Neural cell (in vitro differentiated cells): Measurements from ENCODE around the gene ST6GALNAC4. TPM values are rescaled to one million over a fixed set of nuclear protein-coding genes. Genes with fewer than 3 reads are reported as not detected.

Experiments used
- H2AFZ ChIP-seq: fragments of 200-600, 300-800 bp; sonication (generic), shearing (Covaris generic); 2 replicates; pipeline ENCODE4 v1.6.0; 2014; ENCODE audit warnings: low read depth, mild to moderate bottlenecking, antibody characterized with exemption, low read length, moderate library complexity
- H3F3A ChIP-seq: fragments of 200-600 bp; shearing (Covaris generic); 2 replicates; pipeline ENCODE4 v1.6.1; 2016; ENCODE audit warnings: mild to moderate bottlenecking, moderate library complexity, mixed read lengths, antibody characterized with exemption, low read length; ENCODE audit not compliant: insufficient read depth, poor library complexity, severe bottlenecking
- H3K27ac ChIP-seq: fragments of 200-600, 300-800 bp; sonication (generic), shearing (Covaris generic); 2 replicates; pipeline ENCODE4 v1.5.1; 2014; ENCODE audit warnings: mild to moderate bottlenecking, low read length, moderate library complexity
- H3K27me3 ChIP-seq: fragments of 300-800, 200-600 bp; sonication (generic), shearing (Covaris generic); 2 replicates; pipeline ENCODE4 v1.6.0; 2014; ENCODE audit warnings: mild to moderate bottlenecking, low read depth, low read length, moderate library complexity; ENCODE audit not compliant: insufficient read depth
- H3K36me3 ChIP-seq: fragments of 300-800, 200-600 bp; sonication (generic), shearing (Covaris generic); 2 replicates; pipeline ENCODE4 v1.5.1; 2014; ENCODE audit warnings: mild to moderate bottlenecking, antibody characterized with exemption, low read length, moderate library complexity; ENCODE audit not compliant: insufficient read depth
- H3K4me2 ChIP-seq: fragments of 300-800, 200-600 bp; sonication (generic), shearing (Covaris generic); 2 replicates; pipeline ENCODE4 v1.6.0; 2014; ENCODE audit warnings: mild to moderate bottlenecking, low read length
- H3K4me3 ChIP-seq: fragments of 300-800, 200-600 bp; sonication (generic), shearing (Covaris generic); 2 replicates; pipeline ENCODE4 v1.5.1; 2014; ENCODE audit warnings: mild to moderate bottlenecking, low read length, moderate library complexity
- H3K79me2 ChIP-seq: fragments of 200-600 bp; shearing (Covaris generic); replicated peaks from 2 replicates; pipeline ENCODE4 v1.6.0; 2014; ENCODE audit warnings: mild to moderate bottlenecking, low read length, moderate library complexity; ENCODE audit not compliant: insufficient read depth
- H3K9ac ChIP-seq: fragments of 300-800, 200-600 bp; sonication (generic), shearing (Covaris generic); 2 replicates; pipeline ENCODE4 v1.6.1; 2016; ENCODE audit warnings: mild to moderate bottlenecking, low read length, mixed read lengths
- H3K9me2 ChIP-seq: fragments of 200-600 bp; shearing (Covaris generic); 2 replicates; pipeline ENCODE4 v1.6.1; 2016; ENCODE audit warnings: mild to moderate bottlenecking, low read length, mixed read lengths; ENCODE audit not compliant: insufficient read depth
- H3K9me3 ChIP-seq: fragments of 200-600, 300-800 bp; sonication (generic), shearing (Covaris generic); 2 replicates; pipeline ENCODE4 v1.6.1; 2016; ENCODE audit warnings: mild to moderate bottlenecking, mixed run types, low read length, moderate library complexity, mixed read lengths
- H4K20me1 ChIP-seq: fragments of 200-600 bp; shearing (Covaris generic); 2 replicates; pipeline ENCODE4 v1.6.1; 2016; ENCODE audit warnings: mild to moderate bottlenecking, mixed run types; ENCODE audit not compliant: insufficient read depth
- EP300 ChIP-seq: fragments of 450-650 bp; conservative IDR thresholded peaks from 2 replicates; pipeline ENCODE4 v1.6.1; 2014; ENCODE audit warnings: antibody characterized with exemption, mild to moderate bottlenecking, moderate library complexity; ENCODE audit not compliant: poor library complexity, severe bottlenecking
- EZH2 ChIP-seq: fragments of 200-600, 300-800 bp; shearing (Covaris generic), sonication (generic); IDR thresholded peaks from 2 replicates; pipeline ENCODE4 v1.6.1; 2014; ENCODE audit warnings: antibody characterized with exemption, low read length, borderline replicate concordance, mild to moderate bottlenecking; ENCODE audit not compliant: insufficient read depth, poor library complexity, severe bottlenecking
- MXI1 ChIP-seq: fragments of 450-650 bp; conservative IDR thresholded peaks from 2 replicates; pipeline ENCODE4 v1.6.1; 2014; ENCODE audit warnings: antibody characterized with exemption, mild to moderate bottlenecking; ENCODE audit not compliant: poor library complexity, severe bottlenecking
- POLR2AphosphoS5 ChIP-seq: IDR thresholded peaks from 2 replicates; pipeline ENCODE4 v1.6.1; 2012
- RAD21 ChIP-seq: fragments of 450-650 bp; conservative IDR thresholded peaks from 2 replicates; pipeline ENCODE4 v1.6.1; 2014; ENCODE audit warnings: antibody characterized with exemption, mild to moderate bottlenecking, moderate library complexity
- SMC3 ChIP-seq: fragments of 450-650 bp; conservative IDR thresholded peaks from 2 replicates; pipeline ENCODE4 v1.6.1; 2014; ENCODE audit warnings: antibody characterized with exemption, mild to moderate bottlenecking, moderate library complexity; ENCODE audit not compliant: poor library complexity
- TAF1 ChIP-seq: IDR thresholded peaks from 2 replicates; pipeline ENCODE4 v1.6.1; 2012; ENCODE audit warnings: low read depth
- polyA plus RNA-seq: library from polyadenylated mRNA; depleted of rRNA; stranded (reverse); fragments of >200 nt; gene quantifications from 2 replicates; pipeline ENCODE4 v1.2.3, GENCODE V29; 2014
- TF ChIP-seq, protein P1 (sequence below): IDR thresholded peaks from 2 replicates; pipeline ENCODE4 v1.6.1; 2012; ENCODE audit warnings: borderline replicate concordance
- TF ChIP-seq, protein P2 (sequence below): fragments of 450-650 bp; IDR thresholded peaks from 2 replicates; pipeline ENCODE4 v1.5.1; 2014; ENCODE audit warnings: antibody characterized with exemption, mild to moderate bottlenecking, moderate library complexity; ENCODE audit not compliant: poor library complexity, severe bottlenecking

Gene ST6GALNAC4
- polyA plus RNA-seq, 1 donor from 2014 or later, result 5.9 TPM

DNA sequence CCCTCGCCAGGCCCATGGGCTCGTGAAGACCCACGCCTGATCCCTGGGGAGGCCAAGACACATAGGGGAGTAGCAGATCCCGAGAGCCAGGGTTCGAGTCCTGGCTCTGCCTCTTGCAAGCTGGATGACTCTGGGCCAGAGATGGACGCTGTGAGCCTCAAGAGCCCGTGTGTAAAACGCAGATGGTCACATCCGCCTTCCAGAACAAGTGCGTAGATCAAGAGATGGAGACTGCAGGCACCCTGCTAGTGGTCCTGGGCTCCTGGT, 8.2 kb downstream of the ST6GALNAC4 start:
- Histone ChIP-seq H3K9me2 (no peaks in the 10 kb centered on the region), H4K20me1 (no peaks in the 10 kb centered on the region), H3K36me3 (no peaks in the 10 kb centered on the region), H3K9ac (no peak overlapping the region), H3K4me2 (no peak overlapping the region), H3K4me3 (no peak overlapping the region), H3F3A (no peaks in the 10 kb centered on the region), H3K27me3 (no peaks in the 10 kb centered on the region), H3K27ac (no peak overlapping the region), H3K79me2 (no peaks in the 10 kb centered on the region), H2AFZ (no peak overlapping the region), H3K9me3 (no peaks in the 10 kb centered on the region)
- TF ChIP-seq EZH2 (no peak), POLR2AphosphoS5 (no peak), RAD21 (no peak), TAF1 (no peak), MXI1 (no peak), EP300 (no peak), SMC3 (no peak)
- TF ChIP-seq, protein P1, sequence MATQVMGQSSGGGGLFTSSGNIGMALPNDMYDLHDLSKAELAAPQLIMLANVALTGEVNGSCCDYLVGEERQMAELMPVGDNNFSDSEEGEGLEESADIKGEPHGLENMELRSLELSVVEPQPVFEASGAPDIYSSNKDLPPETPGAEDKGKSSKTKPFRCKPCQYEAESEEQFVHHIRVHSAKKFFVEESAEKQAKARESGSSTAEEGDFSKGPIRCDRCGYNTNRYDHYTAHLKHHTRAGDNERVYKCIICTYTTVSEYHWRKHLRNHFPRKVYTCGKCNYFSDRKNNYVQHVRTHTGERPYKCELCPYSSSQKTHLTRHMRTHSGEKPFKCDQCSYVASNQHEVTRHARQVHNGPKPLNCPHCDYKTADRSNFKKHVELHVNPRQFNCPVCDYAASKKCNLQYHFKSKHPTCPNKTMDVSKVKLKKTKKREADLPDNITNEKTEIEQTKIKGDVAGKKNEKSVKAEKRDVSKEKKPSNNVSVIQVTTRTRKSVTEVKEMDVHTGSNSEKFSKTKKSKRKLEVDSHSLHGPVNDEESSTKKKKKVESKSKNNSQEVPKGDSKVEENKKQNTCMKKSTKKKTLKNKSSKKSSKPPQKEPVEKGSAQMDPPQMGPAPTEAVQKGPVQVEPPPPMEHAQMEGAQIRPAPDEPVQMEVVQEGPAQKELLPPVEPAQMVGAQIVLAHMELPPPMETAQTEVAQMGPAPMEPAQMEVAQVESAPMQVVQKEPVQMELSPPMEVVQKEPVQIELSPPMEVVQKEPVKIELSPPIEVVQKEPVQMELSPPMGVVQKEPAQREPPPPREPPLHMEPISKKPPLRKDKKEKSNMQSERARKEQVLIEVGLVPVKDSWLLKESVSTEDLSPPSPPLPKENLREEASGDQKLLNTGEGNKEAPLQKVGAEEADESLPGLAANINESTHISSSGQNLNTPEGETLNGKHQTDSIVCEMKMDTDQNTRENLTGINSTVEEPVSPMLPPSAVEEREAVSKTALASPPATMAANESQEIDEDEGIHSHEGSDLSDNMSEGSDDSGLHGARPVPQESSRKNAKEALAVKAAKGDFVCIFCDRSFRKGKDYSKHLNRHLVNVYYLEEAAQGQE, result no peak
- TF ChIP-seq, protein P2, sequence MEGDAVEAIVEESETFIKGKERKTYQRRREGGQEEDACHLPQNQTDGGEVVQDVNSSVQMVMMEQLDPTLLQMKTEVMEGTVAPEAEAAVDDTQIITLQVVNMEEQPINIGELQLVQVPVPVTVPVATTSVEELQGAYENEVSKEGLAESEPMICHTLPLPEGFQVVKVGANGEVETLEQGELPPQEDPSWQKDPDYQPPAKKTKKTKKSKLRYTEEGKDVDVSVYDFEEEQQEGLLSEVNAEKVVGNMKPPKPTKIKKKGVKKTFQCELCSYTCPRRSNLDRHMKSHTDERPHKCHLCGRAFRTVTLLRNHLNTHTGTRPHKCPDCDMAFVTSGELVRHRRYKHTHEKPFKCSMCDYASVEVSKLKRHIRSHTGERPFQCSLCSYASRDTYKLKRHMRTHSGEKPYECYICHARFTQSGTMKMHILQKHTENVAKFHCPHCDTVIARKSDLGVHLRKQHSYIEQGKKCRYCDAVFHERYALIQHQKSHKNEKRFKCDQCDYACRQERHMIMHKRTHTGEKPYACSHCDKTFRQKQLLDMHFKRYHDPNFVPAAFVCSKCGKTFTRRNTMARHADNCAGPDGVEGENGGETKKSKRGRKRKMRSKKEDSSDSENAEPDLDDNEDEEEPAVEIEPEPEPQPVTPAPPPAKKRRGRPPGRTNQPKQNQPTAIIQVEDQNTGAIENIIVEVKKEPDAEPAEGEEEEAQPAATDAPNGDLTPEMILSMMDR, result no peak

DNA sequence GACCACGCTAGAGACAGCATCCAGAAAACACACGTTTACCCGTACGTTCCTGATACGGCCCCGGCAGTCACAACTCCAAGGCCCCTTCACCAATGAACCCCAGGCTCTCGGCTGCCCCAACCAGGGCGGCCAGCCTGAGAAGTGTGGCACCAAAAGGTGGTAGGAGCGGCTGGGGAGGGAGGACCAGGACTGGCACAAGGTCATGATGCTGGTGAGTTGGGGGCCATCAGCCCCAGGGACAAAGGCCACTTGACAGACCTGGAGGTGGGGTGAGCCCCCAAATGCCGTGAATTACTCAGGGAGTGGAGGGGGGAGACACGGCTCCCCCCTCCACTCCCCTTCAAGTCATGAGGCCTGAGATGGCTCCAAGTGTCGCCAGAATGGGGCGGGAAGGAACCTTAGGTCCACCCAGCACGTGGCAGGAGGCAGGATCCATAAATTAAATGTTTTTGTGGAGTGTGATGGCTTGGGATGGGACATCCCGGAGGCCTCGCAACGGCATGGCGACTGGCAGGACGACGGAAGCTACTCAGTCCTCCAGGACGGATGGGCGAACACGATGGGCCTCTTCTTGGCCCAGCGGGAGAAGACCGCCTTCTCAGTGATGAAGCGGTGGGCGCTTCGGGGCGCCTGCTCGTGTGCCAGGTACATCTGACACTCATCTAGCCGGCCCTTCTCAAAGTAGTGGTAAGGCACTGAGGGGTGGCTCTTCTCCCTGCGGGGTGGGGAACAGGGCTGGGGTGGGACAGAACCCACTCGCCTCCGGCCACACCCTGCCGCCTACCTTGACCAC, 8.8 kb downstream of the ST6GALNAC4 start:
- H4K20me1 ChIP-seq, result no peaks in the 10 kb centered on the region
- no peak for TF ChIP-seq EZH2
- no peak for TF ChIP-seq TAF1
- TF ChIP-seq RAD21, result no peak
- no peak for TF ChIP-seq POLR2AphosphoS5
- TF ChIP-seq EP300, result no peak
- no peak for TF ChIP-seq SMC3
- TF ChIP-seq, protein P2, result no peak
- TF ChIP-seq MXI1, result no peak
- TF ChIP-seq, protein P1, result no peak
- H3K27ac ChIP-seq, result no peak overlapping the region
- H3K27me3 ChIP-seq, result no peaks in the 10 kb centered on the region
- no peaks in the 10 kb centered on the region for H3K36me3 ChIP-seq
- no peaks in the 10 kb centered on the region for H3K79me2 ChIP-seq
- H2AFZ ChIP-seq, result no peak overlapping the region
- no peak overlapping the region for H3K4me2 ChIP-seq
- no peaks in the 10 kb centered on the region for H3K9me2 ChIP-seq
- no peaks in the 10 kb centered on the region for H3K9me3 ChIP-seq
- no peaks in the 10 kb centered on the region for H3F3A ChIP-seq
- H3K9ac ChIP-seq, result no peak overlapping the region
- no peak overlapping the region for H3K4me3 ChIP-seq
